GM12875 (cell line): Measurements from ENCODE around the gene OXT.
"Not testable (repeated sequence)": the region's sequence is repeated elsewhere in the genome, so short reads cannot be mapped to it uniquely, and the experiment has no call there.

Experiments
- H3K4me3 ChIP-seq: one replicate; pipeline ENCODE4 v1.5.1; 2011; ENCODE audit warnings: low read depth, low read length, control low read depth
- TF ChIP-seq, protein P1 (sequence below): IDR thresholded peaks from 2 replicates; pipeline ENCODE4 v1.5.1; 2011; ENCODE audit warnings: low read depth, mild to moderate bottlenecking, control low read depth, inconsistent platforms, low read length, moderate library complexity, borderline replicate concordance; ENCODE audit not compliant: insufficient read depth

Gene OXT

DNA sequence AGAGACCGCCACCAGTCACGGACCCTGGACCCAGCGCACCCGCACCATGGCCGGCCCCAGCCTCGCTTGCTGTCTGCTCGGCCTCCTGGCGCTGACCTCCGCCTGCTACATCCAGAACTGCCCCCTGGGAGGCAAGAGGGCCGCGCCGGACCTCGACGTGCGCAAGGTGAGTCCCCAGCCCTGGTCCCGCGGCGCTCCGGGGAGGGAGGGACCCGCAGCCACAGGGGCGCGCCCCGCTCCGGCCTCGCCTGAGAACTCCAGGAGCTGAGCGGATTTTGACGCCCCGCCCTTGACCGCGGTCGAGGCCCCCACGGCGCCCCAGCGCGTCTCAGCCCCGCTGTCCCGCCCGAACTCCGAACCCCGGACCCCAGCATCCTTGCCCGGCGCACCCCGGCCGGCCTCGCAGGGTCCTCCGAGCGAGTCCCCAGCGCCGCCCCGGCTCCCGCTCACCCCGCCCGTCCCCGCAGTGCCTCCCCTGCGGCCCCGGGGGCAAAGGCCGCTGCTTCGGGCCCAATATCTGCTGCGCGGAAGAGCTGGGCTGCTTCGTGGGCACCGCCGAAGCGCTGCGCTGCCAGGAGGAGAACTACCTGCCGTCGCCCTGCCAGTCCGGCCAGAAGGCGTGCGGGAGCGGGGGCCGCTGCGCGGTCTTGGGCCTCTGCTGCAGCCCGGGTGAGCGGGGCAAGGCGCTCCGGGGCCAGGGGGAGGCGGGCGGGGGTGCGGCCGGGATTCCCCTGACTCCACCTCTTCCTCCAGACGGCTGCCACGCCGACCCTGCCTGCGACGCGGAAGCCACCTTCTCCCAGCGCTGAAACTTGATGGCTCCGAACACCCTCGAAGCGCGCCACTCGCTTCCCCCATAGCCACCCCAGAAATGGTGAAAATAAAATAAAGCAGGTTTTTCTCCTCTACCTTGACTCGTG, at the start of gene OXT:
OXT (plus strand) TSS at position 11 of the 920 bp plus-strand sequence; CDS start at position 47, 36 bp downstream.
- TF ChIP-seq, protein P1, sequence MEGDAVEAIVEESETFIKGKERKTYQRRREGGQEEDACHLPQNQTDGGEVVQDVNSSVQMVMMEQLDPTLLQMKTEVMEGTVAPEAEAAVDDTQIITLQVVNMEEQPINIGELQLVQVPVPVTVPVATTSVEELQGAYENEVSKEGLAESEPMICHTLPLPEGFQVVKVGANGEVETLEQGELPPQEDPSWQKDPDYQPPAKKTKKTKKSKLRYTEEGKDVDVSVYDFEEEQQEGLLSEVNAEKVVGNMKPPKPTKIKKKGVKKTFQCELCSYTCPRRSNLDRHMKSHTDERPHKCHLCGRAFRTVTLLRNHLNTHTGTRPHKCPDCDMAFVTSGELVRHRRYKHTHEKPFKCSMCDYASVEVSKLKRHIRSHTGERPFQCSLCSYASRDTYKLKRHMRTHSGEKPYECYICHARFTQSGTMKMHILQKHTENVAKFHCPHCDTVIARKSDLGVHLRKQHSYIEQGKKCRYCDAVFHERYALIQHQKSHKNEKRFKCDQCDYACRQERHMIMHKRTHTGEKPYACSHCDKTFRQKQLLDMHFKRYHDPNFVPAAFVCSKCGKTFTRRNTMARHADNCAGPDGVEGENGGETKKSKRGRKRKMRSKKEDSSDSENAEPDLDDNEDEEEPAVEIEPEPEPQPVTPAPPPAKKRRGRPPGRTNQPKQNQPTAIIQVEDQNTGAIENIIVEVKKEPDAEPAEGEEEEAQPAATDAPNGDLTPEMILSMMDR, result no peak
- no peak within 1 kb of the TSS for H3K4me3 ChIP-seq

DNA sequence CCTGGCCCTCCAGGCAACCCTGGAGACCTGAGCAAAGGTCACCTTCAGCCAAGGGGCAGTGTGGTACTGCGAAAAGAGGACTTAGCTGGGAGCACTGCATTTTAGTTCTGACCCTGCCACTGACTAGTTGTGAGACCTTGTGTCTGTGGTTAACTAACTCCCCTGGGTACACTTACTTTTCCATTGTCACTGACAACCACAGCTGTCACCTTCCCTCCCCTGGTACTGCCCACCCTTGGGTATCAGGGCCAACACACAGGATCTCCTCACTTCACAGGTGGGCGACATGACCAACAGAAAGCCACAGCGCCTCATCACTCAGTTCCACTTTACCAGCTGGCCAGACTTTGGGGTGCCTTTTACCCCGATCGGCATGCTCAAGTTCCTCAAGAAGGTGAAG, 49.6 kb upstream of the OXT start:
- H3K4me3 ChIP-seq, result no peak overlapping the region
- TF ChIP-seq, protein P1, result no peak

DNA sequence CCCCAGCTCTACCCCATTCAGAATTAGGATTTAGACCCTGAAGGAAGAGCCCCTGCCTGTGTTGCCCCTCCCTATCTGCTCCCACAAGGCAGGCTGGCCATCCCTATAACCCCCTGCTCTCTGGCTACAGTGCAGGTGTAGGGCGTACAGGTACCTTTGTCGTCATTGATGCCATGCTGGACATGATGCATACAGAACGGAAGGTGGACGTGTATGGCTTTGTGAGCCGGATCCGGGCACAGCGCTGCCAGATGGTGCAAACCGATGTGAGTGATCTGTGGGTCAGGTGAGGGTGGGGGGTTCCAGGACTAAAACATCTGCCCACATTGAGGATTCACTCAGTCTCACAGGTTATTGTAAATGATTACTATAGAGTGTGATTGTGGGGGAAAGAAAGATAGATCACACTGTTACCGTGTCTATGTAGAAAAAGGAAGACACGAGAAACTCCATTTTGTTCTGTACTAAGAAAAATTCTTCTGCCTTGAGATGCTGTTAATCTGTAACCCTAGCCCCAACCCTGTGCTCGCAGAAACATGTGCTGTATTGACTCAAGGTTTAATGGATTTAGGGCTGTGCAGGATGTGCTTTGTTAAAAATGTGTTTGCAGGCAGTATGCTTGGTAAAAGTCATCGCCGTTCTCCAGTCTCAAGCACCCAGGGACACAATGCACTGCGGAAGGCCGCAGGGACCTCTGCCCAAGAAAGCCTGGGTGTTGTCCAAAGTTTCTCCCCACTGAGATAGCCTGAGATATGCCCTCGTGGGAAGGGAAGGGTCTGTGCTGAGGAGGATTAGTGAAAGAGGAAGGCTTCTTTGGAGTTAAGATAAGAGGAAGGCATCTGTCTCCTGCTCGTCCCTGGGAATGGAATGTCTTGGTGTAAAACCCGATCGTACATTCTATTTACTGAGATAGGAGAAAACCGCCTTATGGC, 48.6 kb upstream of the OXT start:
- H3K4me3 ChIP-seq, result not testable (repeated sequence)

DNA sequence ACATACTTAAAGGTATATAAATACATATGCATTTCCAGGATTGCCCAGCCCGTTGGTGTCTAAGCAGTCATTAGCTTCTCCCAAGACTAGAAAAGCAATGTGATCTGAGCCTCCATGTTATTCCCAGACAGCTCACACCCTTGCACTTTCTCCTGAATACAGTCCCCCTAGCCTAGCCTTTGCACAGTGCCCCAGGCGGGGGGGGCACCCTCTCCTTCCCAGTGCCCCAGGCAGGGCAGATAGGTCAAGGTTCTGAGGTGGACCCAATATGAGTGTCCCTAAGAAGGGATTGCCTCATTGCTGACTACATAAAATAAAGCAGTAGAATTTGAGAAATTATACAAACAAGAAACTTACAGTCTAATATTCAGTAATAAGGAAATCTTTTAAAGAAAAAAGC, 43.4 kb upstream of the OXT start:
- TF ChIP-seq, protein P1, result no peak
- H3K4me3 ChIP-seq, result no peak overlapping the region

DNA sequence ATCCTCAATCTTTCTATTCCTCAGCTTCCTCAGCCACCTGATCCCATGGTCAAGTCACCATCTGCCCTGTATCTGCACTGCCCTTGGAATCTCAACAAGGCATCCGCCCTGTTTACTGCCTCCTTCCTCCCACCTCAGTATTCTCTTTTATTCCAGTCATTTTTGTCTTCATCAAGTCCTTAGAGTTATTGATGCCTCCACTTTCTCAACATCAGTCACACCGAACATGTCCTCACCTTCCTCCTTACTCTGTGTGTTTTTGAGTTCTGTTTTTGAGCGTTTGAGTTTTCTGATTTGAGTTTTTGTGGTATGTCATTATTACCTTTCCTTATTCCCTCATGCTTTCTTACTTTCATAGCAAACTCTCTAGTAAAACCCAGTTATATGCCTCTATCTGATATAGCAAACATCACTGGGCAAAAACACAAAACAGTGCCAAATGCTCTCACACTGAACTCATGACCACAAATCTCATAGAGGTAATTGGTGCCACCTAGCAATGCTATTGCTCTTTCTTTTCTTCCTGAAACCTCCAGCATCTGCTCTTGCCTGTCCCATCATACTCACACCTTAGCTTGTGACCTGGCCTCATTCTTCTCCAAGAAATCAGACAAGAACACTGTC, 39.8 kb upstream of the OXT start:
- TF ChIP-seq, protein P1, result no peak
- H3K4me3 ChIP-seq, result no peak overlapping the region

DNA sequence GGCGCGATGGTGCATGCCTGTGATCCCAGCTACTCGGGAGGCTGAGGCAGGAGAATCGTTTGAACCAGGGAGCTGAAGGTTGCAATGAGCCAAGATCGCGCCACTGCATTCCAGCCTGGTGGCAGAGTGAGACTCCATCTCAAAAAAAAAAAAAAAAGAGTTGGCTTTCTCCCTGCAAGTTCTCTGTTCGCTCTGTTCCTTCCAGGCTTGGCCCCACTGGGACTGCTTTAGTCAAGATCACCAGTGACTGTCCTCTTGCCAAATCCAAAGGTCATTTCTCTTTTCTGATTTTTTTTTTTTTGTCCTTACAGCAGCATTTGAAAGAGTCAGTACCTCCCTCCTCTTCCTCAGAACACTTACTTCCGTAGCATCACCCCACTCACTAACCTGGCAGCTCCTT, 38.8 kb upstream of the OXT start:
- H3K4me3 ChIP-seq, result no peak overlapping the region
- TF ChIP-seq, protein P1, result no peak

DNA sequence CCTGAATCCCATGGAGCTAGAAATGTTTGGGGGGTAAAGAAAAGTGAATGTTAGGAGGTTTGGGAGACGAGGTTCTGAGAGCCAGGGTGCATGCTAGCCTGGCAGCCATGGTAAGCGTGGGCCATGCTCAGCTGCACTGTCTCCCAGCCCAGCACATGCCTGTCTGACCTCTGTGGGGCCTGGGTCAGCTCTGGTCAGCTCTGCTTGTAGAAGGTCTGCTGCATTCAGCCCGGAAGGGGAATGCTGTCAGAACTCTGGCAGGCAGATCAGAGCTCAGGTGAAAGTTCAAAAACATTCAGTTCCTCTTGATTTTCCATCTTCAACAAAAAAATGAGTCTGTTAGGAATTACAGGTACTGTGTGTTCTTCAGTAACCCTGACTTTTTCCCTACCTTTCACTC, 33.8 kb upstream of the OXT start:
- TF ChIP-seq, protein P1, result no peak

More for the DNA sequence above, 33.8 kb upstream of the OXT start:
- H3K4me3 ChIP-seq, result no peak overlapping the region
